HepG2 (cell line): ENCODE measurements around the gene FARSB. TPM values are rescaled to one million over a fixed set of nuclear protein-coding genes. Genes with fewer than 3 reads are reported as not detected.
A peak's percentile ranks its signal among the peaks of the same experiment; 100 is the strongest.

Experiments used
- ADNP ChIP-seq: sonication (generic); formaldehyde crosslinking; IDR thresholded peaks from 2 replicates; pipeline ENCODE4 v1.4.0; 2020; ENCODE audit warnings: missing genetic modification reagents
- ATF7-NPFF ChIP-seq: sonication (generic); formaldehyde crosslinking; IDR thresholded peaks from 2 replicates; pipeline ENCODE4 v1.8.1; 2023; ENCODE audit warnings: mild to moderate bottlenecking, low read depth, missing genetic modification reagents, moderate library complexity
- CCDC6 ChIP-seq: sonication (generic); formaldehyde crosslinking; IDR thresholded peaks from 2 replicates; pipeline ENCODE4 v1.8.1; 2022; ENCODE audit warnings: mild to moderate bottlenecking, missing genetic modification reagents, moderate library complexity
- HOXA5 ChIP-seq: sonication (generic); formaldehyde crosslinking; IDR thresholded peaks from 2 replicates; pipeline ENCODE4 v1.4.0; 2020; ENCODE audit warnings: missing genetic modification reagents
- JUN ChIP-seq: sonication (generic); formaldehyde crosslinking; IDR thresholded peaks from 2 replicates; pipeline ENCODE4 v1.4.0; 2020; ENCODE audit warnings: mild to moderate bottlenecking, missing genetic modification reagents
- MED1 ChIP-seq: sonication (generic); formaldehyde crosslinking; IDR thresholded peaks from 2 replicates; pipeline ENCODE4 v1.4.0; 2020; ENCODE audit warnings: missing genetic modification reagents
- MTA3 ChIP-seq: sonication (generic); formaldehyde crosslinking; IDR thresholded peaks from 2 replicates; pipeline ENCODE4 v1.4.0; 2020; ENCODE audit warnings: missing genetic modification reagents
- NCOR1 ChIP-seq: fragments of 200-600 bp; sonication (generic); IDR thresholded peaks from 2 replicates; pipeline ENCODE4 v1.7.0; 2017; ENCODE audit warnings: antibody characterized with exemption, low read length, borderline replicate concordance
- PRMT3 ChIP-seq: sonication (generic); formaldehyde crosslinking; IDR thresholded peaks from 2 replicates; pipeline ENCODE4 v1.8.1; 2022; ENCODE audit warnings: low read depth, mild to moderate bottlenecking, moderate library complexity, missing genetic modification reagents, borderline replicate concordance
- PTBP1 ChIP-seq: fragments of 200-400 bp; formaldehyde crosslinking; IDR thresholded peaks from 2 replicates; pipeline ENCODE4 v1.6.1; 2018; ENCODE audit warnings: low read length, low read depth; ENCODE audit not compliant: poor library complexity, severe bottlenecking
- RAD51 ChIP-seq: fragments of 450-650 bp; IDR thresholded peaks from 2 replicates; pipeline ENCODE4 v1.6.1; 2016; ENCODE audit warnings: borderline replicate concordance
- ZFY ChIP-seq: sonication (generic); formaldehyde crosslinking; IDR thresholded peaks from 2 replicates; pipeline ENCODE4 v1.4.0; 2020; ENCODE audit warnings: missing genetic modification reagents
- ZFYVE20 ChIP-seq: sonication (generic); formaldehyde crosslinking; IDR thresholded peaks from 2 replicates; pipeline ENCODE4 v1.8.0; 2023; ENCODE audit warnings: low read depth, mild to moderate bottlenecking, moderate library complexity, missing genetic modification reagents, borderline replicate concordance
- ZKSCAN1 ChIP-seq: fragments of 150-350 bp; IDR thresholded peaks from 2 replicates; pipeline ENCODE4 v1.6.1; 2014; ENCODE audit warnings: low read length
- ZNF230 ChIP-seq: sonication (generic); formaldehyde crosslinking; IDR thresholded peaks from 2 replicates; pipeline ENCODE4 v1.4.0; 2020; ENCODE audit warnings: mild to moderate bottlenecking, missing genetic modification reagents
- ZNF329 ChIP-seq: sonication (generic); formaldehyde crosslinking; IDR thresholded peaks from 2 replicates; pipeline ENCODE4 v1.9.0; 2021; ENCODE audit warnings: low read depth, mild to moderate bottlenecking, missing genetic modification reagents
- ZNF614 ChIP-seq: IDR thresholded peaks from 2 replicates; pipeline ENCODE4 v1.6.1; 2018; ENCODE audit warnings: missing biosample characterization, missing genetic modification reagents, inconsistent platforms, borderline replicate concordance
- polyA plus RNA-seq, 8 experiments: library from polyadenylated mRNA; depleted of rRNA in 3 of 8; stranded (reverse) in 7 of 8; unstranded in 1 of 8; fragments of >200 nt; fragmentation: Illumina TruSeq in 4 of 8; extraction: Trizol in 4 of 8; gene quantifications; 2 replicates each; pipeline versions ENCODE4 v1.2.1 to v1.2.3, GENCODE V29; 2011 to 2016; ENCODE audit warnings: low read depth in 4 of 8, missing spikeins in 1 of 8, mixed read lengths in 1 of 8; ENCODE audit not compliant: insufficient read depth in 1 of 8
- total RNA-seq, 5 experiments: library from RNA; depleted of rRNA; stranded (reverse); fragments of >200 nt; fragmentation: Illumina TruSeq; extraction: Trizol; gene quantifications; 2 replicates each; pipeline ENCODE4 v1.2.3, GENCODE V29; 2016; ENCODE audit warnings: low read depth in 1 of 5
- TF ChIP-seq, protein P1 (sequence below): sonication (generic); formaldehyde crosslinking; conservative IDR thresholded peaks from 2 replicates; pipeline ENCODE4 v1.8.0; 2022; ENCODE audit warnings: missing genetic modification reagents
- TF ChIP-seq, protein P2 (sequence below): sonication (generic); formaldehyde crosslinking; IDR thresholded peaks from 2 replicates; pipeline ENCODE4 v1.4.0; 2020; ENCODE audit warnings: mild to moderate bottlenecking, low read depth, missing genetic modification reagents
- TF ChIP-seq, protein P3 (sequence below): sonication (generic); formaldehyde crosslinking; IDR thresholded peaks from 2 replicates; pipeline ENCODE4 v1.4.0; 2020; ENCODE audit warnings: missing genetic modification reagents

Gene FARSB
- total and polyA plus RNA-seq, 2 of the 13 experiments (the other 11 are each of a cell fraction or from before 2014, with no cell fraction given): 23.3 to 45.9 TPM

DNA sequence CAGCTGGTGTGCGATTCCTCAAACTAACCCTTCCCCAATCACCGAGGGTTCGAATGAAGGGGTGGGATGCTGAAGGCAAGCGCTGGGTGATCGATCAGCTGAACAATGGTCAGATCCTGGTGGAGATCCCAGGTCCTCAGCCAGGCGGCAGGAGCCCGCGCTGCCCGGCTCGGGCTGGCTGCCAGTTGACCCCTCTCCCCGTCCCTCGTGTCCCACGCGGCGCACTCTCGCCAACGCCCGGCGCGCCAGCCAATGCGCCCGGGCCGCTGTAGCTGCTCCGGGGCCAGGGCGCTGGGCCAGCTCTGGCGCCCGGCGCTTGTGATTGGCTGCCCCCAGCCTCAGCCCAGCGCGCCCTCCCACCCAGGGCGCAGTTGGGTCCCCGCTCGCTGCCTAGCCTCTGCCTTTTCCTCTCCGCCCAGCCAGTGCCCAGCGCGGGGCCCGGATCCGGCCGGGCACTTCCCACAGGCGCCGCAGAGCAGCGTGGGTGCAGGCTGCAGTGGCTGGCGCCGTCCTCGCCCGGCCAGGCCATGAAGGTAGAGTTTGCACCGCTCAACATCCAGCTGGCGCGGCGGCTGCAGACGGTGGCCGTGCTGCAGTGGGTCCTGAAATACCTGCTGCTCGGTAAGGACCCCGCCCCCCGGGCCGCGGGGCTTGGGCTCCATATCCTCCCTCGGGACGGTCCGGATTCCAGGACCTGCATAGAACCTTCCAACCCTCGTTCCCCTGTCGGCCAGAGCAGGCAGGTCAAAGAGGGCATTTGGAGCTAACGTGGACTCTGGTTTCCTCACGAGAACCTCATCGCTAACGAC, 15.6 kb upstream of the FARSB start, which contains the start of gene MOGAT1 (continued):
- TF ChIP-seq, protein P1, sequence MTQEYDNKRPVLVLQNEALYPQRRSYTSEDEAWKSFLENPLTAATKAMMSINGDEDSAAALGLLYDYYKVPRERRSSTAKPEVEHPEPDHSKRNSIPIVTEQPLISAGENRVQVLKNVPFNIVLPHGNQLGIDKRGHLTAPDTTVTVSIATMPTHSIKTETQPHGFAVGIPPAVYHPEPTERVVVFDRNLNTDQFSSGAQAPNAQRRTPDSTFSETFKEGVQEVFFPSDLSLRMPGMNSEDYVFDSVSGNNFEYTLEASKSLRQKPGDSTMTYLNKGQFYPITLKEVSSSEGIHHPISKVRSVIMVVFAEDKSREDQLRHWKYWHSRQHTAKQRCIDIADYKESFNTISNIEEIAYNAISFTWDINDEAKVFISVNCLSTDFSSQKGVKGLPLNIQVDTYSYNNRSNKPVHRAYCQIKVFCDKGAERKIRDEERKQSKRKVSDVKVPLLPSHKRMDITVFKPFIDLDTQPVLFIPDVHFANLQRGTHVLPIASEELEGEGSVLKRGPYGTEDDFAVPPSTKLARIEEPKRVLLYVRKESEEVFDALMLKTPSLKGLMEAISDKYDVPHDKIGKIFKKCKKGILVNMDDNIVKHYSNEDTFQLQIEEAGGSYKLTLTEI: no peak
- TF ChIP-seq ZKSCAN1 (0 out of 2 replicates have a peak, but pooled peaks have one; percentile 11), HOXA5 (CRISPR knock-in tag) (peak; percentile 79; the same call in 1 of the 2 replicates), MED1 (CRISPR knock-in tag) (peak; percentile 72), PTBP1 (peak; percentile 61), ADNP (no peak), CCDC6 (CRISPR knock-in tag) (peak; percentile 96), ATF7-NPFF (CRISPR knock-in tag) (peak; percentile 97), ZNF614 (CRISPR knock-in tag) (0 out of 2 replicates have a peak, but pooled peaks have one; percentile 22), NCOR1 (no peak), PRMT3 (CRISPR knock-in tag) (peak; percentile 92; the same call in 1 of the 2 replicates), ZFYVE20 (CRISPR knock-in tag) (peak; percentile 77; the same call in 1 of the 2 replicates), ZNF329 (CRISPR knock-in tag) (no peak), RAD51 (no peak), ZNF230 (CRISPR knock-in tag) (peak; percentile 92), ZFY (CRISPR knock-in tag) (peak; percentile 91), MTA3 (CRISPR knock-in tag) (no peak), JUN (CRISPR knock-in tag) (peak; percentile 22; the same call in 1 of the 2 replicates)
- TF ChIP-seq, protein P2, sequence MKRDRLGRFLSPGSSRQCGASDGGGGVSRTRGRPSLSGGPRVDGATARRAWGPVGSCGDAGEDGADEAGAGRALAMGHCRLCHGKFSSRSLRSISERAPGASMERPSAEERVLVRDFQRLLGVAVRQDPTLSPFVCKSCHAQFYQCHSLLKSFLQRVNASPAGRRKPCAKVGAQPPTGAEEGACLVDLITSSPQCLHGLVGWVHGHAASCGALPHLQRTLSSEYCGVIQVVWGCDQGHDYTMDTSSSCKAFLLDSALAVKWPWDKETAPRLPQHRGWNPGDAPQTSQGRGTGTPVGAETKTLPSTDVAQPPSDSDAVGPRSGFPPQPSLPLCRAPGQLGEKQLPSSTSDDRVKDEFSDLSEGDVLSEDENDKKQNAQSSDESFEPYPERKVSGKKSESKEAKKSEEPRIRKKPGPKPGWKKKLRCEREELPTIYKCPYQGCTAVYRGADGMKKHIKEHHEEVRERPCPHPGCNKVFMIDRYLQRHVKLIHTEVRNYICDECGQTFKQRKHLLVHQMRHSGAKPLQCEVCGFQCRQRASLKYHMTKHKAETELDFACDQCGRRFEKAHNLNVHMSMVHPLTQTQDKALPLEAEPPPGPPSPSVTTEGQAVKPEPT (CRISPR knock-in tag): peak; percentile 90
- TF ChIP-seq, protein P3, sequence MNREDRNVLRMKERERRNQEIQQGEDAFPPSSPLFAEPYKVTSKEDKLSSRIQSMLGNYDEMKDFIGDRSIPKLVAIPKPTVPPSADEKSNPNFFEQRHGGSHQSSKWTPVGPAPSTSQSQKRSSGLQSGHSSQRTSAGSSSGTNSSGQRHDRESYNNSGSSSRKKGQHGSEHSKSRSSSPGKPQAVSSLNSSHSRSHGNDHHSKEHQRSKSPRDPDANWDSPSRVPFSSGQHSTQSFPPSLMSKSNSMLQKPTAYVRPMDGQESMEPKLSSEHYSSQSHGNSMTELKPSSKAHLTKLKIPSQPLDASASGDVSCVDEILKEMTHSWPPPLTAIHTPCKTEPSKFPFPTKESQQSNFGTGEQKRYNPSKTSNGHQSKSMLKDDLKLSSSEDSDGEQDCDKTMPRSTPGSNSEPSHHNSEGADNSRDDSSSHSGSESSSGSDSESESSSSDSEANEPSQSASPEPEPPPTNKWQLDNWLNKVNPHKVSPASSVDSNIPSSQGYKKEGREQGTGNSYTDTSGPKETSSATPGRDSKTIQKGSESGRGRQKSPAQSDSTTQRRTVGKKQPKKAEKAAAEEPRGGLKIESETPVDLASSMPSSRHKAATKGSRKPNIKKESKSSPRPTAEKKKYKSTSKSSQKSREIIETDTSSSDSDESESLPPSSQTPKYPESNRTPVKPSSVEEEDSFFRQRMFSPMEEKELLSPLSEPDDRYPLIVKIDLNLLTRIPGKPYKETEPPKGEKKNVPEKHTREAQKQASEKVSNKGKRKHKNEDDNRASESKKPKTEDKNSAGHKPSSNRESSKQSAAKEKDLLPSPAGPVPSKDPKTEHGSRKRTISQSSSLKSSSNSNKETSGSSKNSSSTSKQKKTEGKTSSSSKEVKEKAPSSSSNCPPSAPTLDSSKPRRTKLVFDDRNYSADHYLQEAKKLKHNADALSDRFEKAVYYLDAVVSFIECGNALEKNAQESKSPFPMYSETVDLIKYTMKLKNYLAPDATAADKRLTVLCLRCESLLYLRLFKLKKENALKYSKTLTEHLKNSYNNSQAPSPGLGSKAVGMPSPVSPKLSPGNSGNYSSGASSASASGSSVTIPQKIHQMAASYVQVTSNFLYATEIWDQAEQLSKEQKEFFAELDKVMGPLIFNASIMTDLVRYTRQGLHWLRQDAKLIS (CRISPR knock-in tag): peak; percentile 70
